Esophagus muscularis mucosa (tissue), 4 donors: ENCODE results near the gene SAMD7.

Experiments
- EP300 ChIP-seq: sonication (generic); formaldehyde crosslinking; IDR thresholded peaks from one replicate; pipeline ENCODE4 v1.6.1; 2017; ENCODE audit warnings: antibody characterized with exemption
- POLR2A ChIP-seq: fragments of 450-650 bp; IDR thresholded peaks from one replicate; pipeline ENCODE4 v1.6.1; 2017; ENCODE audit warnings: antibody characterized with exemption, moderate library complexity, mild to moderate bottlenecking, low read depth
- POLR2AphosphoS5 ChIP-seq, 2 donors: sonication (generic); formaldehyde crosslinking; IDR thresholded peaks; one replicate each; pipeline ENCODE4 v1.6.1; 2017; ENCODE audit warnings: antibody characterized with exemption in 2 of 2
- TF ChIP-seq, protein P1 (sequence below), 3 experiments: fragments of 200-600 bp in 2 of 3; fragments of 450-650 bp in 1 of 3; sonication (generic) in 2 of 3; IDR thresholded peaks; one replicate each; pipeline ENCODE4 v1.5.1; 2017 to 2019; ENCODE audit warnings: antibody characterized with exemption in 3 of 3, mild to moderate bottlenecking in 2 of 3, moderate library complexity in 1 of 3

- TF ChIP-seq, protein P1, sequence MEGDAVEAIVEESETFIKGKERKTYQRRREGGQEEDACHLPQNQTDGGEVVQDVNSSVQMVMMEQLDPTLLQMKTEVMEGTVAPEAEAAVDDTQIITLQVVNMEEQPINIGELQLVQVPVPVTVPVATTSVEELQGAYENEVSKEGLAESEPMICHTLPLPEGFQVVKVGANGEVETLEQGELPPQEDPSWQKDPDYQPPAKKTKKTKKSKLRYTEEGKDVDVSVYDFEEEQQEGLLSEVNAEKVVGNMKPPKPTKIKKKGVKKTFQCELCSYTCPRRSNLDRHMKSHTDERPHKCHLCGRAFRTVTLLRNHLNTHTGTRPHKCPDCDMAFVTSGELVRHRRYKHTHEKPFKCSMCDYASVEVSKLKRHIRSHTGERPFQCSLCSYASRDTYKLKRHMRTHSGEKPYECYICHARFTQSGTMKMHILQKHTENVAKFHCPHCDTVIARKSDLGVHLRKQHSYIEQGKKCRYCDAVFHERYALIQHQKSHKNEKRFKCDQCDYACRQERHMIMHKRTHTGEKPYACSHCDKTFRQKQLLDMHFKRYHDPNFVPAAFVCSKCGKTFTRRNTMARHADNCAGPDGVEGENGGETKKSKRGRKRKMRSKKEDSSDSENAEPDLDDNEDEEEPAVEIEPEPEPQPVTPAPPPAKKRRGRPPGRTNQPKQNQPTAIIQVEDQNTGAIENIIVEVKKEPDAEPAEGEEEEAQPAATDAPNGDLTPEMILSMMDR (IDR thresholded peaks at IDR 0.05), result no peak
- TF ChIP-seq POLR2A (no peak), EP300 (no peak), POLR2AphosphoS5 (IDR thresholded peaks at IDR 0.05) (no peak)
These were observed 31.4 kb upstream of the SAMD7 start for GRCh38 chr3:169879845-169880575.
